ENCODE data around the gene ATXN10. TPM values are rescaled to one million over a fixed set of nuclear protein-coding genes. Genes with fewer than 3 reads are reported as not detected.

ATXN10 gene
- total and polyA plus RNA-seq, 2 of the 8 experiments (the other 6 are each of a cell fraction or from before 2014, with no cell fraction given), result 134 to 210 TPM

- Histone ChIP-seq H2AFZ (ENCODE audit: low read length) (no peak overlapping the region), H3K4me2 (ENCODE audit: insufficient read depth in 1 of 2, low read depth in 2 of 2, low read length in 2 of 2) (no peak overlapping the region), H4K20me1 (replicated peaks in 1 of 2; ENCODE audit: control insufficient read depth in 1 of 2, insufficient read depth in 2 of 2, low read length in 2 of 2) (peaks cover 2 to 9% of the 10 kb centered on the region in 2 experiments), H3K27ac (ENCODE audit: low read depth, low read length) (no peak overlapping the region), H3K79me2 (ENCODE audit: control insufficient read depth in 1 of 2, insufficient read depth in 2 of 2, low read length in 2 of 2) (peaks cover 0 to 3% of the 10 kb centered on the region in 2 experiments; a peak in 1 of 4 replicates), H3K23me2 (ENCODE audit: low read depth, low read length) (no peaks in the 10 kb centered on the region), H4K91ac (replicated peaks; ENCODE audit: insufficient read length, low read length) (no peak overlapping the region), H3K27me3 (replicated peaks in 1 of 4; ENCODE audit: control insufficient read depth in 3 of 4, extremely low read depth in 1 of 4, insufficient read depth in 3 of 4, low read length in 3 of 4) (no peaks in the 10 kb centered on the region), H2BK15ac (ENCODE audit: low read length) (no peak overlapping the region), H3K79me1 (ENCODE audit: low read depth, low read length) (peaks cover 5% of the 10 kb centered on the region; the same call in 1 of the 2 replicates), H3K14ac (ENCODE audit: insufficient read length) (no peak overlapping the region), H4K8ac (ENCODE audit: extremely low read depth, insufficient read depth, low read length) (no peak overlapping the region), H3K9ac (replicated peaks in 1 of 4; ENCODE audit: extremely low read depth in 1 of 4, low read depth in 3 of 4, low read length in 3 of 4) (no peak overlapping the region), H2BK20ac (ENCODE audit: low read length) (no peak overlapping the region), H3K4ac (replicated peaks; ENCODE audit: insufficient read length, low read depth, low read length) (no peak overlapping the region), H2BK5ac (ENCODE audit: low read depth, low read length) (no peak overlapping the region), H2AK5ac (ENCODE audit: low read depth, low read length) (no peak overlapping the region), H2BK120ac (replicated peaks; ENCODE audit: low read depth, low read length) (no peak overlapping the region), H3K4me3 (ENCODE audit: extremely low read depth in 1 of 4, insufficient read depth in 2 of 4, low read depth in 3 of 4, low read length in 4 of 4) (no peak overlapping the region), H3K36me3 (ENCODE audit: control insufficient read depth in 2 of 4, insufficient read depth in 4 of 4, low read length in 3 of 4) (no peaks in the 10 kb centered on the region), H2BK12ac (ENCODE audit: low read depth, low read length) (no peak overlapping the region), H3K4me1 (replicated peaks in 1 of 4; ENCODE audit: control insufficient read depth in 3 of 4, insufficient read depth in 4 of 4, low read length in 3 of 4) (peaks cover 0 to 5% (median 3%) of the 10 kb centered on the region in 4 experiments; a peak in 3 of 7 replicates), H3K23ac (ENCODE audit: insufficient read length) (no peak overlapping the region), H3K9me3 (ENCODE audit: insufficient read depth in 2 of 2, low read depth in 1 of 2, low read length in 1 of 2) (no peaks in the 10 kb centered on the region), H3K18ac (ENCODE audit: extremely low read depth, low read length) (no peak overlapping the region), H4K5ac (ENCODE audit: insufficient read length, low read depth, low read length) (no peak overlapping the region), H3K56ac (replicated peaks; ENCODE audit: insufficient read length, low read depth, low read length) (no peak overlapping the region)
- no peak for DNase-seq (ENCODE audit: low read depth in 1 of 2, low spot score in 2 of 2)
- ChIA-PET POLR2A (ENCODE audit: partially characterized antibody) (no interaction called here), CTCF (ENCODE audit: partially characterized antibody) (interaction anchor here (1.0 kb wide), 1 partner anchor 17 kb away, joined by 3 read pairs; no protein-coding TSS in a partner anchor)
- no peak for FAIRE-seq
- WGBS, 2 experiments (ENCODE audit: extremely low coverage in 1 of 2, insufficient coverage in 1 of 2, insufficient read length in 1 of 2, insufficient replicate concordance in 2 of 2, low coverage in 1 of 2, low lambda C conversion rate in 2 of 2, missing lambda C conversion rate in 1 of 2), result 47% methylated on average over 2 of the region's 2 CpGs; no CpG with 5 or more reads in 1 of the 2 experiments
- TF ChIP-seq ASH2L (IDR thresholded peaks at IDR 0.05; ENCODE audit: low read length) (no peak), KDM1A (IDR thresholded peaks at IDR 0.05; ENCODE audit: borderline replicate concordance, low read length) (no peak), BCL11A (IDR thresholded peaks at IDR 0.05; ENCODE audit: low read depth in 2 of 2, low read length in 2 of 2) (no peak), GTF2F1 (IDR thresholded peaks at IDR 0.05; ENCODE audit: borderline replicate concordance, low read depth, low read length) (no peak), CREB1 (IDR thresholded peaks at IDR 0.05) (no peak), NRF1 (IDR thresholded peaks at IDR 0.05; ENCODE audit: low read depth, low read length) (no peak), ZNF274 (IDR thresholded peaks at IDR 0.05; ENCODE audit: borderline replicate concordance, extremely low read depth, low read length) (no peak), POLR2A (IDR thresholded peaks at IDR 0.05; ENCODE audit: control extremely low read depth in 1 of 2, low read depth in 2 of 2, low read length in 2 of 2) (no peak), PHF8 (conservative IDR thresholded peaks at IDR 0.05; ENCODE audit: low read depth, low read length) (no peak)
Measured at GRCh38 chr22:45786726-45787125, 115.1 kb downstream of the ATXN10 start.

Data from H1 (cell line).